ENCODE measurements around the gene CERK. TPM values are rescaled to one million over a fixed set of nuclear protein-coding genes. Genes with fewer than 3 reads are reported as not detected.
A peak's percentile ranks its signal among the peaks of the same experiment; 100 is the strongest.

Gene CERK
- total and polyA plus RNA-seq, 2 of the 13 experiments (the other 11 are each of a cell fraction or from before 2014, with no cell fraction given): 40.3 to 41.9 TPM

GRCh38 chr22:46762238-46763050 is 24.4 kb upstream of the CERK start, which contains the start of gene TBC1D22A (continued):
- TF ChIP-seq ZBTB1 (CRISPR knock-in tag; IDR thresholded peaks at IDR 0.05; ENCODE audit: borderline replicate concordance) (no peak), ATM (IDR thresholded peaks at IDR 0.05; ENCODE audit: borderline replicate concordance) (no peak), RXRB (CRISPR knock-in tag; IDR thresholded peaks at IDR 0.05; ENCODE audit: borderline replicate concordance) (peak; percentile 74; the same call in 1 of the 2 replicates), MBD4 (IDR thresholded peaks at IDR 0.05; ENCODE audit: borderline replicate concordance, low read length) (no peak), ZNF546 (CRISPR knock-in tag; conservative IDR thresholded peaks at IDR 0.05) (peak; percentile 78; the same call in 1 of the 2 replicates), YY1 (IDR thresholded peaks at IDR 0.05; ENCODE audit: insufficient read depth, insufficient replicate concordance, low read depth, low read length) (peak; percentile 48), SP2 (CRISPR knock-in tag; IDR thresholded peaks at IDR 0.05) (peak; percentile 95), AGO1 (IDR thresholded peaks at IDR 0.05; ENCODE audit: low read depth, low read length, poor library complexity, severe bottlenecking) (peak; percentile 68), ARNT (IDR thresholded peaks at IDR 0.05) (no peak), HMG20A (CRISPR knock-in tag; IDR thresholded peaks at IDR 0.05; ENCODE audit: borderline replicate concordance) (no peak; the same call in 1 of the 2 replicates), ZNF234 (CRISPR knock-in tag; conservative IDR thresholded peaks at IDR 0.05) (no peak), NR2F6 (IDR thresholded peaks at IDR 0.05) (peak; percentile 99), NR2F6 (CRISPR knock-in tag; IDR thresholded peaks at IDR 0.05) (peak; percentile 95), WIZ (CRISPR knock-in tag; IDR thresholded peaks at IDR 0.05) (peak; percentile 70; the same call in 1 of the 2 replicates), HNRNPUL1 (IDR thresholded peaks at IDR 0.05; ENCODE audit: low read depth, low read length) (no peak), SMYD3 (CRISPR knock-in tag; IDR thresholded peaks at IDR 0.05) (no peak; the same call in 1 of the 2 replicates), GATAD2A (CRISPR knock-in tag; IDR thresholded peaks at IDR 0.05) (peak; percentile 72), ZNF558 (CRISPR knock-in tag; IDR thresholded peaks at IDR 0.05; ENCODE audit: borderline replicate concordance) (peak; percentile 94; the same call in 1 of the 2 replicates), MXD1 (CRISPR knock-in tag; IDR thresholded peaks at IDR 0.05) (peak; percentile 69; the same call in 1 of the 2 replicates), BCL6 (CRISPR knock-in tag; IDR thresholded peaks at IDR 0.05) (peak; percentile 30; the same call in 1 of the 2 replicates), IRF1 (CRISPR knock-in tag; IDR thresholded peaks at IDR 0.05; ENCODE audit: low read depth) (no peak), XRCC5 (optimal IDR thresholded peaks at IDR 0.05; ENCODE audit: low read length) (peak; percentile 58), ZNF225 (CRISPR knock-in tag; IDR thresholded peaks at IDR 0.05) (peak; percentile 82), XBP1 (CRISPR knock-in tag; IDR thresholded peaks at IDR 0.05) (0 out of 2 replicates have a peak, but pooled peaks have one; percentile 2), TOPORS (CRISPR knock-in tag; IDR thresholded peaks at IDR 0.05) (no peak; the same call in 1 of the 2 replicates), ZNF619 (CRISPR knock-in tag; IDR thresholded peaks at IDR 0.05) (no peak), MZF1 (CRISPR knock-in tag; IDR thresholded peaks at IDR 0.05; ENCODE audit: borderline replicate concordance) (no peak), KDM5B (CRISPR knock-in tag; IDR thresholded peaks at IDR 0.05; ENCODE audit: borderline replicate concordance) (peak; percentile 86), KDM2A (CRISPR knock-in tag; IDR thresholded peaks at IDR 0.05; ENCODE audit: borderline replicate concordance, low read depth) (peak; percentile 90), ZNF180 (CRISPR knock-in tag; IDR thresholded peaks at IDR 0.05; ENCODE audit: borderline replicate concordance, low read depth) (no peak), NFIC (IDR thresholded peaks at IDR 0.05; ENCODE audit: low read length) (no peak)

All from HepG2 (cell line).